Fibroblast of skin of left biceps (primary cell): ENCODE measurements around the gene TARDBP.
"Not testable (repeated sequence)": the region's sequence is repeated elsewhere in the genome, so short reads cannot be mapped to it uniquely, and the experiment has no call there.

ENCODE experiments used
- DNase-seq, 2 experiments: peaks; one replicate each; pipeline ENCODE4 v3.0.0-alpha.2; 2013; ENCODE audit warnings: low read depth in 2 of 2

TARDBP gene

GRCh38 chr1:11059968-11060830, 47.7 kb downstream of the TARDBP start, which contains the start of gene SRM:
Gene SRM (minus strand): TSS chr1:11060018. CDS start chr1:11059943, 75 bp downstream.
- peak; percentile 72 to 73 for DNase-seq

- DNase-seq = no peak
Measured at GRCh38 chr1:11061652-11062365, 49.4 kb downstream of the TARDBP start.

GRCh38 chr1:11062965-11063401, 50.5 kb downstream of the TARDBP start:
- DNase-seq = no peak

- DNase-seq = not testable (repeated sequence)
Measured at GRCh38 chr1:11063937-11064537, 51.6 kb downstream of the TARDBP start.

GRCh38 chr1:11064942-11065341, 52.5 kb downstream of the TARDBP start:
- no peak for DNase-seq

- DNase-seq = no peak
Measured at GRCh38 chr1:11065796-11066195, 53.3 kb downstream of the TARDBP start.

- no peak for DNase-seq
Measured at GRCh38 chr1:11067716-11068599, 55.5 kb downstream of the TARDBP start.

GRCh38 chr1:11068600-11069473, 56.4 kb downstream of the TARDBP start:
- DNase-seq = no peak

- DNase-seq = no peak
Measured at GRCh38 chr1:11070876-11071275, 58.4 kb downstream of the TARDBP start.

- no peak for DNase-seq
Measured at GRCh38 chr1:11071463-11072215, 59.2 kb downstream of the TARDBP start.

GRCh38 chr1:11072216-11072917, 59.9 kb downstream of the TARDBP start:
- no peak for DNase-seq

- DNase-seq = not testable (repeated sequence)
Measured at GRCh38 chr1:11073398-11073797, 60.9 kb downstream of the TARDBP start.
